Head of caudate nucleus (tissue), 42 donors: ENCODE measurements around the gene C1RL.

Source experiments
- DNase-seq, 42 donors: peaks; one replicate each; pipeline versions ENCODE4 v3.0.0 to v3.0.0-alpha.2; 2020 to 2021; ENCODE audit warnings: mixed read lengths in 7 of 42
- intact Hi-C: fragments of 100-400 bp; cut with DNase I; formaldehyde crosslinking; loops from one replicate; pipeline ENCODE4 v1.15.0; 2022

The C1RL gene

GRCh38 chr12:7108796-7109571 lies at the start of gene C1RL:
Gene C1RL, minus strand, starts transcription at chr12:7109214. Its CDS starts 34 bp downstream, at chr12:7109180.
- intact Hi-C loops = no loop called here
- peak; percentile 58 to 93 (median 85) for DNase-seq

- intact Hi-C loops = no loop called here
- peak in 1 of 42 donors; percentile 19 for DNase-seq
Observed at GRCh38 chr12:7157391-7157790, 48.4 kb upstream of the C1RL start.

- DNase-seq = peak in 1 of 42 donors; percentile 33
- intact Hi-C loops = no loop called here
Observed at GRCh38 chr12:7156259-7157197, 47.5 kb upstream of the C1RL start.

- intact Hi-C loops = no loop called here
- DNase-seq = peak in 9 of 42 donors; percentile 29 to 67 (median 54)
Observed at GRCh38 chr12:7155471-7156034, 46.5 kb upstream of the C1RL start.

GRCh38 chr12:7154901-7155470 lies 46.0 kb upstream of the C1RL start:
- intact Hi-C loops = no loop called here
- DNase-seq = peak in 1 of 42 donors; percentile 35

- intact Hi-C loops = no loop called here
- DNase-seq = no peak
Observed at GRCh38 chr12:7154042-7154441, 45.0 kb upstream of the C1RL start.

- intact Hi-C loops = no loop called here
- no peak for DNase-seq
Observed at GRCh38 chr12:7152818-7153217, 43.8 kb upstream of the C1RL start.

- intact Hi-C loops = no loop called here
- peak in 1 of 42 donors; percentile 41 for DNase-seq
Observed at GRCh38 chr12:7151532-7151931, 42.5 kb upstream of the C1RL start.

GRCh38 chr12:7150841-7151240 lies 41.8 kb upstream of the C1RL start:
- DNase-seq = peak in 1 of 42 donors; percentile 34
- intact Hi-C loops = no loop called here

- intact Hi-C loops = no loop called here
- DNase-seq = no peak
Observed at GRCh38 chr12:7150356-7150755, 41.3 kb upstream of the C1RL start.

GRCh38 chr12:7146906-7147305 lies 37.9 kb upstream of the C1RL start:
- intact Hi-C loops = no loop called here
- DNase-seq = no peak

- DNase-seq = peak in 1 of 42 donors; percentile 8
- intact Hi-C loops = no loop called here
Observed at GRCh38 chr12:7146228-7146627, 37.2 kb upstream of the C1RL start.

- intact Hi-C loops = no loop called here
- no peak for DNase-seq
Observed at GRCh38 chr12:7145671-7146070, 36.7 kb upstream of the C1RL start.

GRCh38 chr12:7144414-7145120 lies 35.6 kb upstream of the C1RL start:
- DNase-seq = peak in 2 of 42 donors; percentile 10 to 30
- intact Hi-C loops = loop anchor here (5.0 kb wide), 1 partner anchor 43 kb away; the partner anchor contains the start of gene PEX5

- intact Hi-C loops = loop anchor here (5.0 kb wide), 1 partner anchor 44 kb away; the partner anchor contains the start of gene PEX5
- no peak for DNase-seq
Observed at GRCh38 chr12:7143564-7143963, 34.5 kb upstream of the C1RL start.

GRCh38 chr12:7142809-7143465 lies 33.9 kb upstream of the C1RL start:
- intact Hi-C loops = loop anchor here (5.0 kb wide), 1 partner anchor 44 kb away; the partner anchor contains the start of gene PEX5
- no peak for DNase-seq

GRCh38 chr12:7142056-7142644 lies 33.1 kb upstream of the C1RL start:
- intact Hi-C loops = loop anchor here (5.0 kb wide), 1 partner anchor 45 kb away; the partner anchor contains the start of gene PEX5
- DNase-seq = peak in 36 of 42 donors; percentile 22 to 78 (median 60)
